Measurements from ENCODE around the gene MYBL2. TPM values are rescaled to one million over a fixed set of nuclear protein-coding genes. Genes with fewer than 3 reads are reported as not detected.
A peak's percentile ranks its signal among the peaks of the same experiment; 100 is the strongest.

The MYBL2 gene
- total RNA-seq, 3 donors from 2014 or later: 19.8 to 26.2 (median 23.0) TPM

- H3K36me3 Mint-ChIP-seq (ENCODE audit: insufficient read depth): no peaks in the 10 kb centered on the region
- no peaks in the 10 kb centered on the region for H3K27me3 Mint-ChIP-seq (ENCODE audit: low read depth)
- no peak overlapping the region for H3K4me3 Mint-ChIP-seq
- H3K4me1 Mint-ChIP-seq (ENCODE audit: low read depth): peaks cover 44% of the 10 kb centered on the region
- ATAC-seq (no peak), DNase-seq (no peak)
- no peaks in the 10 kb centered on the region for H3K9me3 Mint-ChIP-seq
Observed at GRCh38 chr20:43723186-43723585, 56.3 kb downstream of the MYBL2 start.

- DNase-seq (no peak), ATAC-seq (no peak)
- no peaks in the 10 kb centered on the region for H3K27me3 Mint-ChIP-seq (ENCODE audit: low read depth)
- no peak overlapping the region for H3K4me3 Mint-ChIP-seq
- H3K4me1 Mint-ChIP-seq (ENCODE audit: low read depth): peaks cover 50% of the 10 kb centered on the region
- no peaks in the 10 kb centered on the region for H3K36me3 Mint-ChIP-seq (ENCODE audit: insufficient read depth)
- peaks cover 3% of the 10 kb centered on the region for H3K9me3 Mint-ChIP-seq
Observed at GRCh38 chr20:43723735-43724134, 56.8 kb downstream of the MYBL2 start.

- Mint-ChIP-seq H3K9me3 (peaks cover 3% of the 10 kb centered on the region), H3K4me1 (ENCODE audit: low read depth) (peaks cover 48% of the 10 kb centered on the region), H3K27me3 (ENCODE audit: low read depth) (no peaks in the 10 kb centered on the region), H3K4me3 (no peak overlapping the region), H3K36me3 (ENCODE audit: insufficient read depth) (no peaks in the 10 kb centered on the region)
- DNase-seq (no peak), ATAC-seq (no peak)
Observed at GRCh38 chr20:43724383-43724782, 57.5 kb downstream of the MYBL2 start.

- H3K36me3 Mint-ChIP-seq (ENCODE audit: insufficient read depth): no peaks in the 10 kb centered on the region
- peaks cover 3% of the 10 kb centered on the region for H3K9me3 Mint-ChIP-seq
- DNase-seq (no peak), ATAC-seq (no peak)
- peaks cover 44% of the 10 kb centered on the region for H3K4me1 Mint-ChIP-seq (ENCODE audit: low read depth)
- H3K27me3 Mint-ChIP-seq (ENCODE audit: low read depth): no peaks in the 10 kb centered on the region
- H3K4me3 Mint-ChIP-seq: no peak overlapping the region
Observed at GRCh38 chr20:43725666-43726065, 58.8 kb downstream of the MYBL2 start.

GRCh38 chr20:43726333-43726732 is 59.4 kb downstream of the MYBL2 start:
- H3K4me1 Mint-ChIP-seq (ENCODE audit: low read depth): peaks cover 37% of the 10 kb centered on the region
- H3K36me3 Mint-ChIP-seq (ENCODE audit: insufficient read depth): no peaks in the 10 kb centered on the region
- no peak for ATAC-seq
- no peak overlapping the region for H3K4me3 Mint-ChIP-seq
- no peak for DNase-seq
- no peaks in the 10 kb centered on the region for H3K27me3 Mint-ChIP-seq (ENCODE audit: low read depth)
- peaks cover 3% of the 10 kb centered on the region for H3K9me3 Mint-ChIP-seq

GRCh38 chr20:43726811-43727338 is 60.0 kb downstream of the MYBL2 start, which contains the start of gene GTSF1L:
GTSF1L (minus strand) TSS chr20:43727002; CDS start chr20:43726694, 308 bp downstream.
- Mint-ChIP-seq H3K27me3 (ENCODE audit: low read depth) (no peaks in the 10 kb centered on the region), H3K4me1 (ENCODE audit: low read depth) (peaks cover 36% of the 10 kb centered on the region), H3K9me3 (peaks cover 3% of the 10 kb centered on the region), H3K36me3 (ENCODE audit: insufficient read depth) (no peaks in the 10 kb centered on the region), H3K4me3 (no peak within 1 kb of the TSS)
- no peak for ATAC-seq
- no peak for DNase-seq

- Mint-ChIP-seq H3K4me1 (ENCODE audit: low read depth) (peaks cover 32% of the 10 kb centered on the region), H3K36me3 (ENCODE audit: insufficient read depth) (no peaks in the 10 kb centered on the region), H3K27me3 (ENCODE audit: low read depth) (no peaks in the 10 kb centered on the region), H3K9me3 (peaks cover 3% of the 10 kb centered on the region), H3K4me3 (no peak overlapping the region)
- ATAC-seq (no peak), DNase-seq (no peak)
Observed at GRCh38 chr20:43727980-43728590, 61.2 kb downstream of the MYBL2 start.

- H3K4me1 Mint-ChIP-seq (ENCODE audit: low read depth): peaks cover 36% of the 10 kb centered on the region
- H3K4me3 Mint-ChIP-seq: no peak overlapping the region
Observed at GRCh38 chr20:43728686-43729255, 61.9 kb downstream of the MYBL2 start.

GRCh38 chr20:43731469-43731868 is 64.6 kb downstream of the MYBL2 start:
- Mint-ChIP-seq H3K4me3 (no peak overlapping the region), H3K9me3 (peaks cover 3% of the 10 kb centered on the region), H3K36me3 (ENCODE audit: insufficient read depth) (no peaks in the 10 kb centered on the region), H3K27me3 (ENCODE audit: low read depth) (peaks cover 4% of the 10 kb centered on the region), H3K4me1 (ENCODE audit: low read depth) (peaks cover 30% of the 10 kb centered on the region)
- DNase-seq: no peak
- peak in 1 of 2 donors; percentile 30 for ATAC-seq

More at GRCh38 chr20:43728686-43729255, 61.9 kb downstream of the MYBL2 start:
- no peak for DNase-seq
- H3K9me3 Mint-ChIP-seq: peaks cover 3% of the 10 kb centered on the region
- ATAC-seq: no peak
- H3K36me3 Mint-ChIP-seq (ENCODE audit: insufficient read depth): no peaks in the 10 kb centered on the region
- peaks cover under 1% of the 10 kb centered on the region for H3K27me3 Mint-ChIP-seq (ENCODE audit: low read depth)

- peaks cover 3% of the 10 kb centered on the region for H3K9me3 Mint-ChIP-seq
- H3K27me3 Mint-ChIP-seq (ENCODE audit: low read depth): peaks cover 4% of the 10 kb centered on the region
- DNase-seq (no peak), ATAC-seq (no peak)
- H3K4me1 Mint-ChIP-seq (ENCODE audit: low read depth): peaks cover 33% of the 10 kb centered on the region
- no peak overlapping the region for H3K4me3 Mint-ChIP-seq
- H3K36me3 Mint-ChIP-seq (ENCODE audit: insufficient read depth): no peaks in the 10 kb centered on the region
Observed at GRCh38 chr20:43731927-43732326, 65.0 kb downstream of the MYBL2 start.

GRCh38 chr20:43736588-43737158 is 69.8 kb downstream of the MYBL2 start:
- no peak overlapping the region for H3K4me3 Mint-ChIP-seq
- no peaks in the 10 kb centered on the region for H3K36me3 Mint-ChIP-seq (ENCODE audit: insufficient read depth)
- H3K4me1 Mint-ChIP-seq (ENCODE audit: low read depth): peaks cover 21% of the 10 kb centered on the region
- DNase-seq (no peak), ATAC-seq (peak; percentile 93 to 94)
- no peaks in the 10 kb centered on the region for H3K9me3 Mint-ChIP-seq
- peaks cover 4% of the 10 kb centered on the region for H3K27me3 Mint-ChIP-seq (ENCODE audit: low read depth)

- ATAC-seq: no peak
- Mint-ChIP-seq H3K9me3 (no peaks in the 10 kb centered on the region), H3K27me3 (ENCODE audit: low read depth) (peaks cover 4% of the 10 kb centered on the region), H3K4me1 (ENCODE audit: low read depth) (peaks cover 15% of the 10 kb centered on the region), H3K36me3 (ENCODE audit: insufficient read depth) (no peaks in the 10 kb centered on the region), H3K4me3 (no peak overlapping the region)
- DNase-seq: no peak
Observed at GRCh38 chr20:43737925-43738324, 71.0 kb downstream of the MYBL2 start.

- DNase-seq (no peak), ATAC-seq (no peak)
- Mint-ChIP-seq H3K9me3 (no peaks in the 10 kb centered on the region), H3K4me3 (no peak overlapping the region), H3K36me3 (ENCODE audit: insufficient read depth) (no peaks in the 10 kb centered on the region), H3K27me3 (ENCODE audit: low read depth) (peaks cover under 1% of the 10 kb centered on the region), H3K4me1 (ENCODE audit: low read depth) (peaks cover 4% of the 10 kb centered on the region)
Observed at GRCh38 chr20:43739148-43739749, 72.3 kb downstream of the MYBL2 start.

GRCh38 chr20:43740642-43741041 is 73.7 kb downstream of the MYBL2 start:
- H3K36me3 Mint-ChIP-seq (ENCODE audit: insufficient read depth): no peaks in the 10 kb centered on the region
- DNase-seq (no peak), ATAC-seq (no peak)
- no peak overlapping the region for H3K4me3 Mint-ChIP-seq
- H3K27me3 Mint-ChIP-seq (ENCODE audit: low read depth): peaks cover 3% of the 10 kb centered on the region
- H3K9me3 Mint-ChIP-seq: no peaks in the 10 kb centered on the region
- peaks cover 3% of the 10 kb centered on the region for H3K4me1 Mint-ChIP-seq (ENCODE audit: low read depth)
